ENCODE measurements around the gene PRKAR2A. TPM values are rescaled to one million over a fixed set of nuclear protein-coding genes. Genes with fewer than 3 reads are reported as not detected.

The PRKAR2A gene
- 58.5 and 71.6 TPM in 2 replicates for total RNA-seq

GRCh38 chr3:48847504-48848423 lies at the start of gene PRKAR2A:
TSS of gene PRKAR2A (minus strand) at chr3:48847874. CDS start at chr3:48847596, 278 bp downstream.

DNA sequence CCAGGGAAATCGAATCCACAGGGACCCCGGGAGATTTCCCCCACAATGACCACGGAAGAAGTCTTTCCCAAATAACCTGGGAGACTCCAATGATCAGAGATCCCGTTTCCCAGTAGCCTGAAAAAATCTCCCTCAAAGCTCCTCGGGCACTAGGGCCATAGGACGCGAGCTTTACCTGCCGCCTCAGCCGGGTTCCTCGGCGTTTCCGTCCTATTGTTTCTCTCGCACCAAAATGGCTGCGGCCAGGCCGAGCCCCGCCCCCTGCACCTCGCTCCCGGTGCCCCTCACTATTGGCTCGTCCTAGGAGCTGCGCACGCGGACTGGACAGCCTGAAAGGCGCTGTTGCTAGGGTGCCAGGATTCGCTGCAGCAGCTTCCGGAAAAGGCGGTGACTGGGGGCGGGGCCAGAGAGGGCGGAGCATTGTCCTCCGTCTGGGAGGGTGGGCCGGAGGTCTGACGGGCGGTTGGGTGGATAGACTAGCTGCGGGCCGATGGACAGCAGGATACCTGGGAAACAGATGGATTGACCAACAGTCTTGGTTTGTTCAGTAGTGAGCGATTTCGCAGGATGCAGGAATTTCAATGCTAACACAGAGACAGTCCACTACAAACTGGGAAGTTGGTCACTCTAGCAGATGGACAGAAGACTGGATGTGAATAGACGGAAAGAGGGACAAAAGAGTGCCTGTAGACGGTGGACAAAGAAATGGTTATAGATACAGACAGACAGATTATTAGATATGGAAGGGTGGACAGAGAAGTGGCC lies 130.5 kb downstream of the PRKAR2A start, which contains the start of gene IP6K2:
Gene IP6K2 (minus strand): TSS at position 240 of the 765 bp plus-strand sequence. CDS start 21,930 bp downstream, outside the sequence.

Other genes starting within 250 kb of the PRKAR2A start
- 290 and 321 TPM in 2 replicates for gene UQCRC1, start 238.2 kb downstream of the PRKAR2A start, total RNA-seq
- gene TMEM89, start 226.1 kb downstream of the PRKAR2A start, total RNA-seq: not detected in 2 replicates
- 16.0 and 20.4 TPM in 2 replicates for gene SLC26A6, start 212.4 kb downstream of the PRKAR2A start, total RNA-seq
- gene CELSR3, start 185.0 kb downstream of the PRKAR2A start, total RNA-seq: 0.65 and 0.76 TPM in 2 replicates
- gene NCKIPSD, start 162.0 kb downstream of the PRKAR2A start, total RNA-seq: 9.6 and 13.4 TPM in 2 replicates
- gene IP6K2, start 130.7 kb downstream of the PRKAR2A start, total RNA-seq: 58.8 and 67.6 TPM in 2 replicates
- gene SLC25A20, start 51.0 kb upstream of the PRKAR2A start, total RNA-seq: 14.4 and 15.2 TPM in 2 replicates
- gene ARIH2, start 71.0 kb upstream of the PRKAR2A start, total RNA-seq: 70.8 and 74.8 TPM in 2 replicates
- 9.9 and 16.7 TPM in 2 replicates for gene P4HTM, start 142.4 kb upstream of the PRKAR2A start, total RNA-seq
- 91.5 and 96.8 TPM in 2 replicates for gene WDR6, start 159.5 kb upstream of the PRKAR2A start, total RNA-seq
- gene DALRD3, start 170.7 kb upstream of the PRKAR2A start, total RNA-seq: 36.5 and 43.1 TPM in 2 replicates
- gene NDUFAF3, start 174.2 kb upstream of the PRKAR2A start, total RNA-seq: 35.7 and 57.2 TPM in 2 replicates
- gene IMPDH2, start 181.5 kb upstream of the PRKAR2A start, total RNA-seq: 292 and 320 TPM in 2 replicates
- 149 and 274 TPM in 2 replicates for gene QRICH1, start 246.2 kb upstream of the PRKAR2A start, total RNA-seq

Measured in vein endothelial cell (primary cell).